Neural progenitor cell (in vitro differentiated cells): ENCODE data around the gene WWOX. TPM values are rescaled to one million over a fixed set of nuclear protein-coding genes. Genes with fewer than 3 reads are reported as not detected.

Experiments used
- DNase-seq: peaks from one replicate; pipeline ENCODE4 v3.0.0-alpha.2; 2016; ENCODE audit warnings: low spot score
- H2AFZ ChIP-seq: fragments of 200-600 bp; sonication (generic); replicated peaks from 2 replicates; pipeline ENCODE4 v1.6.1; 2016; ENCODE audit warnings: antibody characterized with exemption
- H3F3A ChIP-seq: fragments of 200-600 bp; sonication (generic); 2 replicates; pipeline ENCODE4 v1.6.1; 2016; ENCODE audit warnings: antibody characterized with exemption, low read depth
- H3K27ac ChIP-seq: fragments of 200-600 bp; sonication (generic); 2 replicates; pipeline ENCODE4 v1.5.1; 2016; ENCODE audit warnings: mild to moderate bottlenecking
- H3K27me3 ChIP-seq: fragments of 200-600 bp; sonication (generic); 2 replicates; pipeline ENCODE4 v1.6.1; 2016; ENCODE audit warnings: mild to moderate bottlenecking, moderate library complexity
- H3K36me3 ChIP-seq: fragments of 200-600 bp; sonication (generic); 2 replicates; pipeline ENCODE4 v1.5.1; 2016
- H3K4me1 ChIP-seq: fragments of 200-600 bp; sonication (generic); 2 replicates; pipeline ENCODE4 v1.6.1; 2016; ENCODE audit warnings: mixed run types
- H3K4me2 ChIP-seq: fragments of 200-600 bp; sonication (generic); 2 replicates; pipeline ENCODE4 v1.6.1; 2016
- H3K4me3 ChIP-seq: fragments of 200-600 bp; sonication (generic); 2 replicates; pipeline ENCODE4 v1.5.1; 2016
- H3K79me2 ChIP-seq: fragments of 200-600 bp; sonication (generic); 2 replicates; pipeline ENCODE4 v1.6.1; 2016; ENCODE audit warnings: low read depth
- H3K9ac ChIP-seq: fragments of 200-600 bp; sonication (generic); 2 replicates; pipeline ENCODE4 v1.6.1; 2016
- H3K9me3 ChIP-seq: fragments of 200-600 bp; sonication (generic); 2 replicates; pipeline ENCODE4 v1.5.1; 2016; ENCODE audit warnings: low read depth
- H4K20me1 ChIP-seq: fragments of 200-600 bp; sonication (generic); 2 replicates; pipeline ENCODE4 v1.6.1; 2016; ENCODE audit warnings: low read depth
- H3K27ac Mint-ChIP-seq: 3 replicates; pipeline ENCODE4 v1.8.0; 2021; ENCODE audit warnings: mixed read lengths
- H3K27me3 Mint-ChIP-seq: 2 replicates; pipeline ENCODE4 v1.8.0; 2022; ENCODE audit warnings: low read depth, mild to moderate bottlenecking, inconsistent platforms, moderate library complexity, mixed read lengths; ENCODE audit not compliant: insufficient read depth
- H3K36me3 Mint-ChIP-seq: 3 replicates; pipeline ENCODE4 v1.8.0; 2021; ENCODE audit warnings: mixed read lengths
- H3K4me1 Mint-ChIP-seq: 3 replicates; pipeline ENCODE4 v1.8.0; 2021; ENCODE audit warnings: mixed read lengths
- H3K4me3 Mint-ChIP-seq: 3 replicates; pipeline ENCODE4 v1.8.0; 2021; ENCODE audit warnings: mild to moderate bottlenecking, moderate library complexity, mixed read lengths
- H3K9me3 Mint-ChIP-seq: 3 replicates; pipeline ENCODE4 v1.8.0; 2020; ENCODE audit warnings: mixed read lengths
- CTCF ChIP-seq: fragments of 200-600 bp; sonication (generic); IDR thresholded peaks from 2 replicates; pipeline ENCODE4 v1.5.1; 2017; ENCODE audit warnings: antibody characterized with exemption, mild to moderate bottlenecking
- EZH2 ChIP-seq: fragments of 200-600 bp; sonication (generic); IDR thresholded peaks from 2 replicates; pipeline ENCODE4 v1.6.1; 2017; ENCODE audit warnings: antibody characterized with exemption, mild to moderate bottlenecking, moderate library complexity
- EZH2phosphoT487 ChIP-seq: fragments of 200-600 bp; sonication (generic); IDR thresholded peaks from 2 replicates; pipeline ENCODE4 v1.6.1; 2017; ENCODE audit warnings: antibody characterized with exemption
- total RNA-seq: library from RNA; depleted of rRNA; stranded (reverse); fragments of >200 nt; gene quantifications from 2 replicates; pipeline ENCODE4 v1.2.3, GENCODE V29; 2015; ENCODE audit warnings: low replicate concordance

WWOX gene
- total RNA-seq, 1 donor from 2014 or later = 63.7 TPM

- Histone ChIP-seq H3K36me3 (no peaks in the 10 kb centered on the region), H3K27ac (no peak overlapping the region), H3K9ac (no peak overlapping the region), H3K4me1 (peaks cover 13% of the 10 kb centered on the region), H3K27me3 (no peaks in the 10 kb centered on the region), H2AFZ (no peak overlapping the region), H3K4me2 (no peak overlapping the region), H4K20me1 (no peaks in the 10 kb centered on the region), H3K9me3 (no peaks in the 10 kb centered on the region), H3K4me3 (no peak overlapping the region), H3K79me2 (no peaks in the 10 kb centered on the region), H3F3A (peaks cover 2% of the 10 kb centered on the region)
- H3K36me3 Mint-ChIP-seq = no peaks in the 10 kb centered on the region
- H3K27ac Mint-ChIP-seq = no peak overlapping the region
- TF ChIP-seq EZH2phosphoT487 = no peak
- no peak for TF ChIP-seq CTCF
- no peak for TF ChIP-seq EZH2
- H3K27me3 Mint-ChIP-seq = peaks cover 6% of the 10 kb centered on the region
- H3K9me3 Mint-ChIP-seq = no peaks in the 10 kb centered on the region
- peaks cover 10% of the 10 kb centered on the region for H3K4me1 Mint-ChIP-seq
- H3K4me3 Mint-ChIP-seq = no peak overlapping the region
- no peak for DNase-seq
Observed at GRCh38 chr16:79206889-79207288, 1107.4 kb downstream of the WWOX start.

- H3K4me2 ChIP-seq = no peak overlapping the region
- DNase-seq = no peak
- H3K4me3 ChIP-seq = no peak overlapping the region
- no peaks in the 10 kb centered on the region for H3K9me3 ChIP-seq
- H3K4me1 ChIP-seq = peaks cover 21% of the 10 kb centered on the region
- Mint-ChIP-seq H3K27ac (no peak overlapping the region), H3K4me3 (no peak overlapping the region), H3K27me3 (peaks cover 6% of the 10 kb centered on the region), H3K4me1 (peaks cover 24% of the 10 kb centered on the region), H3K36me3 (no peaks in the 10 kb centered on the region), H3K9me3 (no peaks in the 10 kb centered on the region)
- H3K27me3 ChIP-seq = no peaks in the 10 kb centered on the region
- no peak overlapping the region for H2AFZ ChIP-seq
- TF ChIP-seq CTCF = no peak
- no peak for TF ChIP-seq EZH2phosphoT487
- no peak for TF ChIP-seq EZH2
- no peaks in the 10 kb centered on the region for H3K36me3 ChIP-seq
- H3K79me2 ChIP-seq = no peaks in the 10 kb centered on the region
- no peak overlapping the region for H3K27ac ChIP-seq
- H3F3A ChIP-seq = peaks cover 15% of the 10 kb centered on the region
- H3K9ac ChIP-seq = no peak overlapping the region
- H4K20me1 ChIP-seq = no peaks in the 10 kb centered on the region
Observed at GRCh38 chr16:79209308-79209707, 1109.9 kb downstream of the WWOX start.

- no peak for DNase-seq
- no peak overlapping the region for H3K4me3 ChIP-seq
- no peak overlapping the region for H2AFZ ChIP-seq
- H3K4me1 ChIP-seq = peaks cover 20% of the 10 kb centered on the region
- H3F3A ChIP-seq = peaks cover 15% of the 10 kb centered on the region
- no peak overlapping the region for H3K4me2 ChIP-seq
- no peaks in the 10 kb centered on the region for H3K79me2 ChIP-seq
- Mint-ChIP-seq H3K4me1 (peaks cover 24% of the 10 kb centered on the region), H3K4me3 (no peak overlapping the region), H3K27ac (no peak overlapping the region), H3K9me3 (peaks cover 4% of the 10 kb centered on the region), H3K27me3 (peaks cover 4% of the 10 kb centered on the region), H3K36me3 (no peaks in the 10 kb centered on the region)
- no peak overlapping the region for H3K9ac ChIP-seq
- H4K20me1 ChIP-seq = no peaks in the 10 kb centered on the region
- H3K36me3 ChIP-seq = no peaks in the 10 kb centered on the region
- H3K27ac ChIP-seq = no peak overlapping the region
- no peaks in the 10 kb centered on the region for H3K9me3 ChIP-seq
- H3K27me3 ChIP-seq = no peaks in the 10 kb centered on the region
- TF ChIP-seq EZH2phosphoT487 (no peak), CTCF (no peak), EZH2 (no peak)
Observed at GRCh38 chr16:79210607-79211006, 1111.2 kb downstream of the WWOX start.
